Right lobe of liver (tissue), 4 donors: ENCODE measurements around the gene ABHD2.

Experiments used
- POLR2A ChIP-seq: fragments of 450-650 bp; IDR thresholded peaks from one replicate; pipeline ENCODE4 v1.6.1; 2017; ENCODE audit warnings: antibody characterized with exemption, mild to moderate bottlenecking
- TF ChIP-seq, protein P1 (sequence below), 4 donors: fragments of 200-600 bp in 3 of 4; fragments of 450-650 bp in 1 of 4; IDR thresholded peaks; one replicate each; pipeline versions ENCODE4 v1.5.1 to v1.8.0; 2016 to 2022; ENCODE audit warnings: antibody characterized with exemption in 4 of 4, mild to moderate bottlenecking in 2 of 4
- donor health status: DM: no; HTN: no; CAD: no.
- donor health status: DM: no; HTN: no; CAD: no.
- donor health status: DM: no; HTN: yes; CAD: no.

DNA sequence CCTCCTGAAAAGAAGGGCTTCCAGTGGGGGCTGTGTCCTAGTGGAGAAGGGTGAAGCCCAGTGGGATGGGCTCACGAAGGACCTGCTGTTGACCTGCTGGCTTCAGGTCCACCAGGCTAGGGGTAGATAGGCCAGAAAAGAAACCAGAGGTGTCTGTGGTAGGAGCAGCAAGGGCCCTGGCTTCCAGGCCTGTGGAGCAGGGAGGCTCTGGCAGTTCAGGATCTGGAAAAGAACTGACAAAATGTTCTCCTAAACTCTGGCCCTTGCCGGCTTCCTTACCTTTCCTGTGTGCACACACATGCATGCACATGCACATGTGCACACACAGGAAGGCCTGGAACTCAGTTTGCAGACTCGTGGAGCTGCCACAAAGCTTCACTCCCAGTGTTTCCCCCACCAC is 49.7 kb downstream of the ABHD2 start:
- TF ChIP-seq POLR2A = no peak
- TF ChIP-seq, protein P1, sequence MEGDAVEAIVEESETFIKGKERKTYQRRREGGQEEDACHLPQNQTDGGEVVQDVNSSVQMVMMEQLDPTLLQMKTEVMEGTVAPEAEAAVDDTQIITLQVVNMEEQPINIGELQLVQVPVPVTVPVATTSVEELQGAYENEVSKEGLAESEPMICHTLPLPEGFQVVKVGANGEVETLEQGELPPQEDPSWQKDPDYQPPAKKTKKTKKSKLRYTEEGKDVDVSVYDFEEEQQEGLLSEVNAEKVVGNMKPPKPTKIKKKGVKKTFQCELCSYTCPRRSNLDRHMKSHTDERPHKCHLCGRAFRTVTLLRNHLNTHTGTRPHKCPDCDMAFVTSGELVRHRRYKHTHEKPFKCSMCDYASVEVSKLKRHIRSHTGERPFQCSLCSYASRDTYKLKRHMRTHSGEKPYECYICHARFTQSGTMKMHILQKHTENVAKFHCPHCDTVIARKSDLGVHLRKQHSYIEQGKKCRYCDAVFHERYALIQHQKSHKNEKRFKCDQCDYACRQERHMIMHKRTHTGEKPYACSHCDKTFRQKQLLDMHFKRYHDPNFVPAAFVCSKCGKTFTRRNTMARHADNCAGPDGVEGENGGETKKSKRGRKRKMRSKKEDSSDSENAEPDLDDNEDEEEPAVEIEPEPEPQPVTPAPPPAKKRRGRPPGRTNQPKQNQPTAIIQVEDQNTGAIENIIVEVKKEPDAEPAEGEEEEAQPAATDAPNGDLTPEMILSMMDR (IDR thresholded peaks at IDR 0.05) = no peak
